ENCODE results near the gene AKAP6. TPM values are rescaled to one million over a fixed set of nuclear protein-coding genes. Genes with fewer than 3 reads are reported as not detected.
A peak's percentile ranks its signal among the peaks of the same experiment; 100 is the strongest.

Gene AKAP6, protein sequence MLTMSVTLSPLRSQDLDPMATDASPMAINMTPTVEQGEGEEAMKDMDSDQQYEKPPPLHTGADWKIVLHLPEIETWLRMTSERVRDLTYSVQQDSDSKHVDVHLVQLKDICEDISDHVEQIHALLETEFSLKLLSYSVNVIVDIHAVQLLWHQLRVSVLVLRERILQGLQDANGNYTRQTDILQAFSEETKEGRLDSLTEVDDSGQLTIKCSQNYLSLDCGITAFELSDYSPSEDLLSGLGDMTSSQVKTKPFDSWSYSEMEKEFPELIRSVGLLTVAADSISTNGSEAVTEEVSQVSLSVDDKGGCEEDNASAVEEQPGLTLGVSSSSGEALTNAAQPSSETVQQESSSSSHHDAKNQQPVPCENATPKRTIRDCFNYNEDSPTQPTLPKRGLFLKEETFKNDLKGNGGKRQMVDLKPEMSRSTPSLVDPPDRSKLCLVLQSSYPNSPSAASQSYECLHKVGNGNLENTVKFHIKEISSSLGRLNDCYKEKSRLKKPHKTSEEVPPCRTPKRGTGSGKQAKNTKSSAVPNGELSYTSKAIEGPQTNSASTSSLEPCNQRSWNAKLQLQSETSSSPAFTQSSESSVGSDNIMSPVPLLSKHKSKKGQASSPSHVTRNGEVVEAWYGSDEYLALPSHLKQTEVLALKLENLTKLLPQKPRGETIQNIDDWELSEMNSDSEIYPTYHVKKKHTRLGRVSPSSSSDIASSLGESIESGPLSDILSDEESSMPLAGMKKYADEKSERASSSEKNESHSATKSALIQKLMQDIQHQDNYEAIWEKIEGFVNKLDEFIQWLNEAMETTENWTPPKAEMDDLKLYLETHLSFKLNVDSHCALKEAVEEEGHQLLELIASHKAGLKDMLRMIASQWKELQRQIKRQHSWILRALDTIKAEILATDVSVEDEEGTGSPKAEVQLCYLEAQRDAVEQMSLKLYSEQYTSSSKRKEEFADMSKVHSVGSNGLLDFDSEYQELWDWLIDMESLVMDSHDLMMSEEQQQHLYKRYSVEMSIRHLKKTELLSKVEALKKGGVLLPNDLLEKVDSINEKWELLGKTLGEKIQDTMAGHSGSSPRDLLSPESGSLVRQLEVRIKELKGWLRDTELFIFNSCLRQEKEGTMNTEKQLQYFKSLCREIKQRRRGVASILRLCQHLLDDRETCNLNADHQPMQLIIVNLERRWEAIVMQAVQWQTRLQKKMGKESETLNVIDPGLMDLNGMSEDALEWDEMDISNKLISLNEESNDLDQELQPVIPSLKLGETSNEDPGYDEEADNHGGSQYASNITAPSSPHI (N-terminal part only)
- 600 TPM for total RNA-seq (ENCODE audit: unreplicated experiment)
- long read RNA-seq, full-length matches to known transcripts: 16 of 43 reads
- long read RNA-seq, partial matches to known transcripts: 14 of 43 reads
- long read RNA-seq, other reads (novel, unspliced or antisense): 13 of 43 reads

GRCh38 chr14:32329146-32329545, at the start of gene AKAP6:
Gene AKAP6 (plus strand): TSS chr14:32329298. CDS start chr14:32433494, 104,196 bp downstream.
- Mint-ChIP-seq H3K36me3 (ENCODE audit: unreplicated experiment) (no peaks in the 10 kb centered on the region), H3K4me1 (ENCODE audit: low read depth, unreplicated experiment) (peaks cover 19% of the 10 kb centered on the region), H3K27me3 (ENCODE audit: unreplicated experiment) (peaks cover 1% of the 10 kb centered on the region), H3K4me3 (ENCODE audit: unreplicated experiment) (peak within 1 kb of the TSS; percentile 98), H3K27ac (ENCODE audit: unreplicated experiment) (peak within 1 kb of the TSS; percentile 100), H3K9me3 (ENCODE audit: unreplicated experiment) (peaks cover 19% of the 10 kb centered on the region)
- peak; percentile 37 for DNase-seq
- TF ChIP-seq, protein P1, sequence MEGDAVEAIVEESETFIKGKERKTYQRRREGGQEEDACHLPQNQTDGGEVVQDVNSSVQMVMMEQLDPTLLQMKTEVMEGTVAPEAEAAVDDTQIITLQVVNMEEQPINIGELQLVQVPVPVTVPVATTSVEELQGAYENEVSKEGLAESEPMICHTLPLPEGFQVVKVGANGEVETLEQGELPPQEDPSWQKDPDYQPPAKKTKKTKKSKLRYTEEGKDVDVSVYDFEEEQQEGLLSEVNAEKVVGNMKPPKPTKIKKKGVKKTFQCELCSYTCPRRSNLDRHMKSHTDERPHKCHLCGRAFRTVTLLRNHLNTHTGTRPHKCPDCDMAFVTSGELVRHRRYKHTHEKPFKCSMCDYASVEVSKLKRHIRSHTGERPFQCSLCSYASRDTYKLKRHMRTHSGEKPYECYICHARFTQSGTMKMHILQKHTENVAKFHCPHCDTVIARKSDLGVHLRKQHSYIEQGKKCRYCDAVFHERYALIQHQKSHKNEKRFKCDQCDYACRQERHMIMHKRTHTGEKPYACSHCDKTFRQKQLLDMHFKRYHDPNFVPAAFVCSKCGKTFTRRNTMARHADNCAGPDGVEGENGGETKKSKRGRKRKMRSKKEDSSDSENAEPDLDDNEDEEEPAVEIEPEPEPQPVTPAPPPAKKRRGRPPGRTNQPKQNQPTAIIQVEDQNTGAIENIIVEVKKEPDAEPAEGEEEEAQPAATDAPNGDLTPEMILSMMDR (IDR thresholded peaks at IDR 0.05; ENCODE audit: partially characterized antibody, unreplicated experiment): no peak

DNA sequence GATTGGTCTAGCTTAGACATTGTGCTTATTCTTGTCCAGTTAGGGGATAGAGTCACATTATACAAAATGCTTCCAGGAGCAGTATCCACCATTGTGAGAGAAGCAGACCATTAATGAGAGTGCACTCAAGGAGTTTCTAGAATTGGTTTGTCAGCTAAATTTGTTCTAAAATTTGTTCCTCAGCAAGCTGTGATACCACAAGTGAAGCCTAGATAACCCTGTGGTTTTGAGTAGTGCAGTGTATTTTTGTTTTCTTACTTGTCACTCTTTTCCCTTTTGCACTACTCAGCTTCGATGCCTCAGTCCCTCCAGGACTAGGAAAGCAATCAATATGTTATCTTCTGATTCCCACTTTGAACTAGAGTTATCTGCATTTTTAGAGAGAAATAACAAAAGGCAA, 42.5 kb upstream of the AKAP6 start:
- Mint-ChIP-seq H3K27ac (ENCODE audit: unreplicated experiment) (no peak overlapping the region), H3K4me1 (ENCODE audit: low read depth, unreplicated experiment) (peaks cover 10% of the 10 kb centered on the region), H3K27me3 (ENCODE audit: unreplicated experiment) (peaks cover 4% of the 10 kb centered on the region), H3K4me3 (ENCODE audit: unreplicated experiment) (no peak overlapping the region), H3K36me3 (ENCODE audit: unreplicated experiment) (peaks cover 14% of the 10 kb centered on the region), H3K9me3 (ENCODE audit: unreplicated experiment) (no peaks in the 10 kb centered on the region)
- no peak for DNase-seq
- TF ChIP-seq, protein P1 (IDR thresholded peaks at IDR 0.05; ENCODE audit: partially characterized antibody, unreplicated experiment): no peak

DNA sequence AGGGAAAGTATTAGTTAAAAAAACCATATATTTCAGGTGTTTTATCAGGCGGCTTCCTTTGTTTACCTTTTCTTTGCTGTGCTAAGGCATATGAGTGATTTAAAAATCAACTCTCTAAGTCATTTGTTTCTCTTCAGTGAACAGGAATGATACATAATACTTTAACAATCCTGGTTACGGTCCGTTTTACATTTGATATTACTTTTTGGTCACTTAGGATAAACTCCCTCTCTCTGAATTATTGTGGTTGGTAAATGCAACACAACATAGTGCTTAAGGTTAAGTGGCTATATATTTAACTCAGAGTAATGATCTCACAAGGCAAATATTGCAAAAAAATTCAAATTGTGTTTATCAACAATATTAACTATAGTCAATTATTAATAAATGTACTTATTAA, 32.7 kb upstream of the AKAP6 start:
- peaks cover 2% of the 10 kb centered on the region for H3K27me3 Mint-ChIP-seq (ENCODE audit: unreplicated experiment)
- no peak overlapping the region for H3K27ac Mint-ChIP-seq (ENCODE audit: unreplicated experiment)
- no peak for DNase-seq
- peaks cover 29% of the 10 kb centered on the region for H3K4me1 Mint-ChIP-seq (ENCODE audit: low read depth, unreplicated experiment)
- TF ChIP-seq, protein P1 (IDR thresholded peaks at IDR 0.05; ENCODE audit: partially characterized antibody, unreplicated experiment): no peak
- peaks cover 3% of the 10 kb centered on the region for H3K9me3 Mint-ChIP-seq (ENCODE audit: unreplicated experiment)
- H3K4me3 Mint-ChIP-seq (ENCODE audit: unreplicated experiment): no peak overlapping the region
- H3K36me3 Mint-ChIP-seq (ENCODE audit: unreplicated experiment): peaks cover 6% of the 10 kb centered on the region

DNA sequence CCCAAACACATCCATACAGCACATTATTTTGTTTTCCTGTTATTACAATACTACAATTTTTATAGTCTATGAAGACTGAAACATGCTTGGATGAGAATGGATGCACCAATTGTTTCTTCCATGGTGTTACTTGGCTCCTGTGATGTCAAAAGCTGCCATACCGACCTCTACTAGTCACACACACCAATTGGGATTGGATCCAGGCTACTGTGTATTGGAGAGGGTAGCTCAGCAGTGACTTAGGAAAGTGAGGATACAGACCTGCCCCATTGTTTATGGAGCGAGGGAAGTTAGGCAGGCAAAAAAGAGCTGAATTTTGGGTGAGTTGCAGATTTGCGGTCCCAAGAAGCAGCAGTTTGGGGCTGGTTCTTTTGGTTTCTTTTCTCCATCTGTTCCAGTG, 30.8 kb upstream of the AKAP6 start:
- Mint-ChIP-seq H3K36me3 (ENCODE audit: unreplicated experiment) (no peaks in the 10 kb centered on the region), H3K4me1 (ENCODE audit: low read depth, unreplicated experiment) (peaks cover 37% of the 10 kb centered on the region), H3K4me3 (ENCODE audit: unreplicated experiment) (peak overlapping the region; percentile 7), H3K9me3 (ENCODE audit: unreplicated experiment) (peaks cover 3% of the 10 kb centered on the region), H3K27me3 (ENCODE audit: unreplicated experiment) (peaks cover 2% of the 10 kb centered on the region), H3K27ac (ENCODE audit: unreplicated experiment) (peak overlapping the region; percentile 62)
- TF ChIP-seq, protein P1 (IDR thresholded peaks at IDR 0.05; ENCODE audit: partially characterized antibody, unreplicated experiment): no peak
- DNase-seq: no peak

All from glutamatergic neuron (in vitro differentiated cells).